ENCODE data around the gene KDR. TPM values are rescaled to one million over a fixed set of nuclear protein-coding genes. Genes with fewer than 3 reads are reported as not detected.

KDR gene
- total RNA-seq, 4 donors from 2014 or later = 5.4 to 12.4 (median 8.3) TPM

GRCh38 chr4:55029321-55029720, 96.1 kb downstream of the KDR start:
- Histone ChIP-seq H3K27me3 (no peaks in the 10 kb centered on the region), H3K9me3 (no peaks in the 10 kb centered on the region), H3K4me1 (peaks cover 29% of the 10 kb centered on the region), H3K36me3 (no peaks in the 10 kb centered on the region), H3K4me3 (no peak overlapping the region), H3K27ac (no peak overlapping the region)
- no peak for DNase-seq (ENCODE audit: low spot score in 2 of 2)
- WGBS = 89% methylated on average over 1 of the region's 1 CpG
- TF ChIP-seq POLR2AphosphoS5 (IDR thresholded peaks at IDR 0.05) (no peak), EP300 (IDR thresholded peaks at IDR 0.05) (no peak), POLR2A (IDR thresholded peaks at IDR 0.05) (no peak)
- TF ChIP-seq, protein P1, sequence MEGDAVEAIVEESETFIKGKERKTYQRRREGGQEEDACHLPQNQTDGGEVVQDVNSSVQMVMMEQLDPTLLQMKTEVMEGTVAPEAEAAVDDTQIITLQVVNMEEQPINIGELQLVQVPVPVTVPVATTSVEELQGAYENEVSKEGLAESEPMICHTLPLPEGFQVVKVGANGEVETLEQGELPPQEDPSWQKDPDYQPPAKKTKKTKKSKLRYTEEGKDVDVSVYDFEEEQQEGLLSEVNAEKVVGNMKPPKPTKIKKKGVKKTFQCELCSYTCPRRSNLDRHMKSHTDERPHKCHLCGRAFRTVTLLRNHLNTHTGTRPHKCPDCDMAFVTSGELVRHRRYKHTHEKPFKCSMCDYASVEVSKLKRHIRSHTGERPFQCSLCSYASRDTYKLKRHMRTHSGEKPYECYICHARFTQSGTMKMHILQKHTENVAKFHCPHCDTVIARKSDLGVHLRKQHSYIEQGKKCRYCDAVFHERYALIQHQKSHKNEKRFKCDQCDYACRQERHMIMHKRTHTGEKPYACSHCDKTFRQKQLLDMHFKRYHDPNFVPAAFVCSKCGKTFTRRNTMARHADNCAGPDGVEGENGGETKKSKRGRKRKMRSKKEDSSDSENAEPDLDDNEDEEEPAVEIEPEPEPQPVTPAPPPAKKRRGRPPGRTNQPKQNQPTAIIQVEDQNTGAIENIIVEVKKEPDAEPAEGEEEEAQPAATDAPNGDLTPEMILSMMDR (IDR thresholded peaks at IDR 0.05) = no peak

Other genes starting within 250 kb of the KDR start
- 10 to 100 TPM in 3 of 4 donors, 1 to 10 TPM in 1; 9.3 to 24.8 (median 17.1) TPM for gene SRD5A3, start 220.6 kb upstream of the KDR start, total RNA-seq

Measured in suprapubic skin (tissue), 4 donors.